Measurements from ENCODE around the gene CERS6. TPM values are rescaled to one million over a fixed set of nuclear protein-coding genes. Genes with fewer than 3 reads are reported as not detected.
A peak's percentile ranks its signal among the peaks of the same experiment; 100 is the strongest.

The CERS6 gene
- total and polyA plus RNA-seq, 10 of the 15 experiments (the other 5 are each of a cell fraction or from before 2014, with no cell fraction given), result 1.3 to 20.4 (median 14.1) TPM

DNA sequence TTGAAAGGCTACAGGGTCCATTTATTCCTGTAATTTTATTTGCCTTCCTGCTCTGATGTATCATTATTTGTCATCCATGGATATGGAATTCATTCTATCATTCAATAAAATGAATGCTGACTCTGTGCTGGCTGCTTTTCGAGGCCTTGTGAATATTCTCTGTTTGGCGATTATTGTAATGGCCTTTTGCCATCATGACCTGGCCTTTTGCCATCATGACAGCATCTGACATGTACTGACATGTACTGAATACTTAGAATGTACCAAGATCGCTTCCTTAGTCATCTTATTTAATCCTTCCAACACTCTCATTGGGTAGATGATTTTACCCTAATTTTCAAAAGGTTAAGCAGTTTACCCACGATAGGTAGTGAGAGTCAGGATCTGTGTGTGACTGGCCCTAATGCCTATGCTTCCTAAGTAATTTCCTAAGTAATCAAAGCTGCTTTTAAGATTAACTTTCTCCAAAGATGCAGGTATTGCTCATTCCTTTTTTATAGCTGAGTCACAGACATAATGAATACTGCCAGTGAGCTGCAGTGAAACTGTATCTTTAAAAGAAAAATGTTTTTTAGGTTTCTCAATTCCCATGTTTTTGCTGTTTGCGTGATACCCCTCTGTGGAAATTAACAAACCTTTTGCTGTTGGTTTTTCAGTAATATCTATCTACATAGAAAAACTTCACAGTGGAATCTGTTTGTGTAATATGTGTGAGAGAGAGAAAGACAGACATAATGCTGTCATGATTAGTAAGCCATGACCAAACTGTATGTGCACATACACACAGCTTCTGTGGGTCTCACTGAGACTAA, 127.8 kb downstream of the CERS6 start:
- WGBS (ENCODE audit: insufficient coverage, insufficient replicate concordance, low lambda C conversion rate, missing lambda C conversion rate), result 78% methylated on average over 5 of the region's 5 CpGs
- intact Hi-C loops (cut with micrococcal nuclease; ENCODE audit: unreplicated experiment), result loop anchor here (5.0 kb wide), 1 partner anchor 92 kb away; no protein-coding TSS in a partner anchor
- peaks cover 5% of the 10 kb centered on the region; the same call in 2 of the 3 replicates for H3K9me3 ChIP-seq (replicated peaks; ENCODE audit: control insufficient read depth, insufficient read depth, low read length)
- H3K36me3 ChIP-seq (ENCODE audit: control insufficient read depth in 2 of 2, insufficient read depth in 2 of 2, low read length in 1 of 2), result peaks cover 2 to 4% of the 10 kb centered on the region in 2 experiments; a peak in 3 of 4 replicates
- CTCF ChIA-PET, result no interaction called here
- POLR2A ChIA-PET, result no interaction called here
- peaks cover 41% of the 10 kb centered on the region for H3K79me2 ChIP-seq (ENCODE audit: control insufficient read depth, insufficient read depth, low read length)
- H3K4me2 ChIP-seq (ENCODE audit: control insufficient read depth, insufficient read depth), result peak overlapping the region; percentile 51; the same call in 1 of the 2 replicates
- FAIRE-seq (no peak), DNase-seq (ENCODE audit: low read depth, low spot score) (no peak), ATAC-seq (peak; percentile 25)
- no TSS peak for BruUV-seq (replicated peaks)
- SMC1A ChIA-PET (ENCODE audit: uncharacterized antibody, unreplicated experiment), result no interaction called here
- in situ Hi-C loops (cut with MboI), result no loop called here
- H3K4me3 ChIP-seq, result no peak overlapping the region
- H3K4me1 ChIP-seq (ENCODE audit: control insufficient read depth, insufficient read depth, low read length), result peaks cover 50% of the 10 kb centered on the region
- RAD21 ChIA-PET (ENCODE audit: unreplicated experiment), result no interaction called here
- H3K9ac ChIP-seq (ENCODE audit: control insufficient read depth, insufficient read depth, low read length), result 0 out of 2 replicates have a peak overlapping the region, but pooled peaks have one; percentile 19
- no peak overlapping the region; the same call in 1 of the 2 replicates for H2AFZ ChIP-seq (ENCODE audit: control insufficient read depth, low read depth, low read length)
- peak overlapping the region; percentile 75 for H3K27ac ChIP-seq (ENCODE audit: control insufficient read depth, insufficient read depth)
- H3K27me3 ChIP-seq (replicated peaks in 1 of 2; ENCODE audit: control insufficient read depth in 2 of 2, insufficient read depth in 2 of 2, low read length in 1 of 2), result no peaks in the 10 kb centered on the region
- no peaks in the 10 kb centered on the region; the same call in 1 of the 2 replicates for H4K20me1 ChIP-seq (ENCODE audit: control insufficient read depth, insufficient read depth)
- TF ChIP-seq, protein P1, sequence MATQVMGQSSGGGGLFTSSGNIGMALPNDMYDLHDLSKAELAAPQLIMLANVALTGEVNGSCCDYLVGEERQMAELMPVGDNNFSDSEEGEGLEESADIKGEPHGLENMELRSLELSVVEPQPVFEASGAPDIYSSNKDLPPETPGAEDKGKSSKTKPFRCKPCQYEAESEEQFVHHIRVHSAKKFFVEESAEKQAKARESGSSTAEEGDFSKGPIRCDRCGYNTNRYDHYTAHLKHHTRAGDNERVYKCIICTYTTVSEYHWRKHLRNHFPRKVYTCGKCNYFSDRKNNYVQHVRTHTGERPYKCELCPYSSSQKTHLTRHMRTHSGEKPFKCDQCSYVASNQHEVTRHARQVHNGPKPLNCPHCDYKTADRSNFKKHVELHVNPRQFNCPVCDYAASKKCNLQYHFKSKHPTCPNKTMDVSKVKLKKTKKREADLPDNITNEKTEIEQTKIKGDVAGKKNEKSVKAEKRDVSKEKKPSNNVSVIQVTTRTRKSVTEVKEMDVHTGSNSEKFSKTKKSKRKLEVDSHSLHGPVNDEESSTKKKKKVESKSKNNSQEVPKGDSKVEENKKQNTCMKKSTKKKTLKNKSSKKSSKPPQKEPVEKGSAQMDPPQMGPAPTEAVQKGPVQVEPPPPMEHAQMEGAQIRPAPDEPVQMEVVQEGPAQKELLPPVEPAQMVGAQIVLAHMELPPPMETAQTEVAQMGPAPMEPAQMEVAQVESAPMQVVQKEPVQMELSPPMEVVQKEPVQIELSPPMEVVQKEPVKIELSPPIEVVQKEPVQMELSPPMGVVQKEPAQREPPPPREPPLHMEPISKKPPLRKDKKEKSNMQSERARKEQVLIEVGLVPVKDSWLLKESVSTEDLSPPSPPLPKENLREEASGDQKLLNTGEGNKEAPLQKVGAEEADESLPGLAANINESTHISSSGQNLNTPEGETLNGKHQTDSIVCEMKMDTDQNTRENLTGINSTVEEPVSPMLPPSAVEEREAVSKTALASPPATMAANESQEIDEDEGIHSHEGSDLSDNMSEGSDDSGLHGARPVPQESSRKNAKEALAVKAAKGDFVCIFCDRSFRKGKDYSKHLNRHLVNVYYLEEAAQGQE (IDR thresholded peaks at IDR 0.05; ENCODE audit: low read depth, low read length), result no peak
- TF ChIP-seq HCFC1 (IDR thresholded peaks at IDR 0.05; ENCODE audit: low read length) (no peak), YBX1 (IDR thresholded peaks at IDR 0.05) (no peak), TCF7 (IDR thresholded peaks at IDR 0.05; ENCODE audit: borderline replicate concordance) (no peak), NFIC (IDR thresholded peaks at IDR 0.05; ENCODE audit: low read depth, low read length) (peak; percentile 18; the same call in 1 of the 2 replicates)

Data from GM12878 (cell line).